ENCODE data around the gene GTPBP1. TPM values are rescaled to one million over a fixed set of nuclear protein-coding genes. Genes with fewer than 3 reads are reported as not detected.

The GTPBP1 gene
- polyA plus RNA-seq, 4 donors: 41.4 to 48.3 (median 42.6) TPM

GRCh38 chr22:38781033-38781432 lies 75.3 kb downstream of the GTPBP1 start:
- DNase-seq (ENCODE audit: low read depth in 4 of 4, low spot score in 3 of 4): no peak

- no peak for DNase-seq (ENCODE audit: low read depth in 4 of 4, low spot score in 3 of 4)
Measured at GRCh38 chr22:38782402-38783094, 76.8 kb downstream of the GTPBP1 start.

Other genes with a start within 250 kb of the GTPBP1 start
- gene KDELR3, start 237.8 kb upstream of the GTPBP1 start, polyA plus RNA-seq (ENCODE audit: insufficient read length in 4 of 4): 10 to 100 TPM; 12.5 to 15.2 (median 13.4) TPM
- gene DDX17, start 199.6 kb upstream of the GTPBP1 start, polyA plus RNA-seq (ENCODE audit: insufficient read length in 4 of 4): 100 to 1,000 TPM; 741 to 959 (median 857) TPM
- gene DMC1, start 135.8 kb upstream of the GTPBP1 start, polyA plus RNA-seq (ENCODE audit: insufficient read length in 4 of 4): 1 to 10 TPM; 4.1 to 5.3 (median 5.0) TPM
- 1 to 10 TPM; 4.3 to 8.0 (median 5.0) TPM for gene FAM227A, start 49.6 kb upstream of the GTPBP1 start, polyA plus RNA-seq (ENCODE audit: insufficient read length in 4 of 4)
- 10 to 100 TPM; 57.3 to 61.9 (median 61.2) TPM for gene CBY1, start 49.3 kb upstream of the GTPBP1 start, polyA plus RNA-seq (ENCODE audit: insufficient read length in 4 of 4)
- gene TOMM22, start 24.0 kb upstream of the GTPBP1 start, polyA plus RNA-seq (ENCODE audit: insufficient read length in 4 of 4): 100 to 1,000 TPM in 2 of 4 donors, 10 to 100 TPM in 2; 96.7 to 105 (median 101) TPM
- gene JOSD1, start 5.0 kb upstream of the GTPBP1 start, polyA plus RNA-seq (ENCODE audit: insufficient read length in 4 of 4): 10 to 100 TPM; 37.9 to 45.2 (median 40.3) TPM
- 10 to 100 TPM; 54.3 to 67.7 (median 56.6) TPM for gene SUN2, start 50.1 kb downstream of the GTPBP1 start, polyA plus RNA-seq (ENCODE audit: insufficient read length in 4 of 4)
- 10 to 100 TPM; 36.4 to 42.1 (median 36.7) TPM for gene DNAL4, start 88.2 kb downstream of the GTPBP1 start, polyA plus RNA-seq (ENCODE audit: insufficient read length in 4 of 4)
- 1 to 10 TPM; 4.6 to 5.2 (median 4.7) TPM for gene NPTXR, start 138.1 kb downstream of the GTPBP1 start, polyA plus RNA-seq (ENCODE audit: insufficient read length in 4 of 4)
- gene CBX6, start 166.3 kb downstream of the GTPBP1 start, polyA plus RNA-seq (ENCODE audit: insufficient read length in 4 of 4): 10 to 100 TPM; 37.2 to 47.8 (median 40.3) TPM